Caco-2 (cell line): ENCODE measurements around the gene MT1HL1. TPM values are rescaled to one million over a fixed set of nuclear protein-coding genes. Genes with fewer than 3 reads are reported as not detected.

ENCODE experiments used
- BruUV-seq: library from RNA; stranded (reverse); fragments of 400-500 nt; replicated peaks from 2 replicates; lab custom pipeline; 2021; lab: Mats Ljungman, UMichigan
- CTCF ChIA-PET: fragments of 300-600 bp; sonication (Branson Sonifier 250); formaldehyde crosslinking; loops from one replicate; lab custom pipeline; 2022; ENCODE audit warnings: antibody characterized with exemption; lab: Charles Lee
- POLR2A ChIA-PET: fragments of 300-600 bp; sonication (Branson Sonifier 250); formaldehyde crosslinking; loops from one replicate; lab custom pipeline; 2022; ENCODE audit warnings: antibody characterized with exemption; lab: Charles Lee
- DNase-seq, 2 experiments: peaks; one replicate each; pipeline versions ENCODE4 v3.0.0 to v3.0.0-alpha.2; 2020 to 2022
- H3K27me3 ChIP-seq: replicated peaks from 2 replicates; pipeline ENCODE4 v1.6.0; 2011; ENCODE audit warnings: low read length; ENCODE audit not compliant: control insufficient read depth, insufficient read depth
- H3K36me3 ChIP-seq: 2 replicates; pipeline ENCODE4 v1.5.1; 2011; ENCODE audit warnings: low read length; ENCODE audit not compliant: control insufficient read depth, insufficient read depth
- H3K4me1 ChIP-seq: fragments of 250-450 bp; sonication (Bioruptor Pico); 2 replicates; pipeline ENCODE4 v1.5.1; 2020; ENCODE audit warnings: mild to moderate bottlenecking
- H3K4me3 ChIP-seq: 2 replicates; pipeline ENCODE4 v1.5.1; 2011; ENCODE audit warnings: low read depth, mild to moderate bottlenecking, control low read depth, low read length
- H3K9me3 ChIP-seq: fragments of 250-450 bp; sonication (Bioruptor Pico); 2 replicates; pipeline ENCODE4 v1.5.1; 2020; ENCODE audit warnings: mild to moderate bottlenecking, moderate library complexity
- H3K27ac Mint-ChIP-seq: one replicate; pipeline ENCODE4 v1.8.0; 2022; ENCODE audit warnings: mixed read lengths; ENCODE audit not compliant: unreplicated experiment
- H3K27me3 Mint-ChIP-seq: one replicate; pipeline ENCODE4 v1.8.0; 2022; ENCODE audit warnings: mixed read lengths; ENCODE audit not compliant: insufficient read depth, unreplicated experiment
- H3K36me3 Mint-ChIP-seq: one replicate; pipeline ENCODE4 v1.8.0; 2022; ENCODE audit warnings: mild to moderate bottlenecking, mixed read lengths; ENCODE audit not compliant: insufficient read depth, unreplicated experiment
- H3K4me1 Mint-ChIP-seq: one replicate; pipeline ENCODE4 v1.8.0; 2022; ENCODE audit warnings: low read depth, mixed read lengths; ENCODE audit not compliant: unreplicated experiment
- H3K4me3 Mint-ChIP-seq: one replicate; pipeline ENCODE4 v1.8.0; 2022; ENCODE audit warnings: mild to moderate bottlenecking, moderate library complexity, mixed read lengths; ENCODE audit not compliant: unreplicated experiment
- H3K9me3 Mint-ChIP-seq: one replicate; pipeline ENCODE4 v1.8.0; 2022; ENCODE audit warnings: mixed read lengths; ENCODE audit not compliant: unreplicated experiment
- intact Hi-C: fragments of 100-400 bp; cut with micrococcal nuclease; formaldehyde crosslinking; loops from one replicate; pipeline ENCODE4 v1.10.0; 2022; ENCODE audit not compliant: unreplicated experiment
- total RNA-seq: library from RNA; stranded (reverse); gene quantifications from 2 replicates; pipeline ENCODE4 v1.2.3, GENCODE V29; 2022
- TF ChIP-seq, protein P1 (sequence below), 2 experiments: fragments of 200-600 bp in 1 of 2; IDR thresholded peaks; 1 replicate in 1 of 2; 2 replicates in 1 of 2; pipeline versions ENCODE4 v1.5.1 to v1.8.0; 2011 to 2022; ENCODE audit warnings: antibody characterized with exemption in 1 of 2, control low read depth in 1 of 2, inconsistent platforms in 1 of 2, low read depth in 1 of 2, low read length in 1 of 2, mild to moderate bottlenecking in 1 of 2, moderate library complexity in 1 of 2; ENCODE audit not compliant: insufficient read depth in 1 of 2, severe bottlenecking in 1 of 2, unreplicated experiment in 1 of 2

Gene MT1HL1
- total RNA-seq, 1 experiment from 2014 or later = not detected

DNA sequence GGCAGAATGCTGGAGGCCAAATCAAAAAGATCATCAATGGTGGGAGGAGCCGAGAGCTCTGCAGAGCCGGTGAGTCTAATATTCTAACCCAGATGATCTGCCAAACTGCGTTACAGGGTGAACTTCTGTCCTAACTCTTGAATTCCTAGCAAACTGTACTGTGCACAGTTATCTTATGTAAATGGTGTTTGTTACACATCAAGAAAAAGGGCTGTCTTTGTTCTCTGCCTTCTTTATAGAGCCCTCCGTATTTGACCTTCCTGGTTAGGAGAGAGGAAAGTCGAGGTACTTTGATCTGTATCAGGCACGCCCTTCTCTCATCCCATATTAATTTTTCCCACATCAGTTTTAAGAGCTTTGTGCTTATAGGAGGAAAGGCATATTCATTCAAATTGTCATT lies 37.6 kb downstream of the MT1HL1 start:
- Histone ChIP-seq H3K4me1 (no peaks in the 10 kb centered on the region), H3K9me3 (no peaks in the 10 kb centered on the region), H3K27me3 (no peaks in the 10 kb centered on the region), H3K4me3 (no peak overlapping the region), H3K36me3 (no peaks in the 10 kb centered on the region)
- H3K4me1 Mint-ChIP-seq = no peaks in the 10 kb centered on the region
- TF ChIP-seq, protein P1, sequence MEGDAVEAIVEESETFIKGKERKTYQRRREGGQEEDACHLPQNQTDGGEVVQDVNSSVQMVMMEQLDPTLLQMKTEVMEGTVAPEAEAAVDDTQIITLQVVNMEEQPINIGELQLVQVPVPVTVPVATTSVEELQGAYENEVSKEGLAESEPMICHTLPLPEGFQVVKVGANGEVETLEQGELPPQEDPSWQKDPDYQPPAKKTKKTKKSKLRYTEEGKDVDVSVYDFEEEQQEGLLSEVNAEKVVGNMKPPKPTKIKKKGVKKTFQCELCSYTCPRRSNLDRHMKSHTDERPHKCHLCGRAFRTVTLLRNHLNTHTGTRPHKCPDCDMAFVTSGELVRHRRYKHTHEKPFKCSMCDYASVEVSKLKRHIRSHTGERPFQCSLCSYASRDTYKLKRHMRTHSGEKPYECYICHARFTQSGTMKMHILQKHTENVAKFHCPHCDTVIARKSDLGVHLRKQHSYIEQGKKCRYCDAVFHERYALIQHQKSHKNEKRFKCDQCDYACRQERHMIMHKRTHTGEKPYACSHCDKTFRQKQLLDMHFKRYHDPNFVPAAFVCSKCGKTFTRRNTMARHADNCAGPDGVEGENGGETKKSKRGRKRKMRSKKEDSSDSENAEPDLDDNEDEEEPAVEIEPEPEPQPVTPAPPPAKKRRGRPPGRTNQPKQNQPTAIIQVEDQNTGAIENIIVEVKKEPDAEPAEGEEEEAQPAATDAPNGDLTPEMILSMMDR (IDR thresholded peaks at IDR 0.05; ENCODE audit: insufficient read depth in 1 of 2, low read depth in 1 of 2, low read length in 1 of 2, severe bottlenecking in 1 of 2, unreplicated experiment in 1 of 2) = no peak
- intact Hi-C loops = no loop called here
- ChIA-PET CTCF (no interaction called here), POLR2A (no interaction called here)
- H3K36me3 Mint-ChIP-seq = no peaks in the 10 kb centered on the region
- H3K27me3 Mint-ChIP-seq = peaks cover 18% of the 10 kb centered on the region
- DNase-seq = no peak
- no peak overlapping the region for H3K4me3 Mint-ChIP-seq
- BruUV-seq = no TSS peak
- H3K9me3 Mint-ChIP-seq = no peaks in the 10 kb centered on the region
- no peak overlapping the region for H3K27ac Mint-ChIP-seq

DNA sequence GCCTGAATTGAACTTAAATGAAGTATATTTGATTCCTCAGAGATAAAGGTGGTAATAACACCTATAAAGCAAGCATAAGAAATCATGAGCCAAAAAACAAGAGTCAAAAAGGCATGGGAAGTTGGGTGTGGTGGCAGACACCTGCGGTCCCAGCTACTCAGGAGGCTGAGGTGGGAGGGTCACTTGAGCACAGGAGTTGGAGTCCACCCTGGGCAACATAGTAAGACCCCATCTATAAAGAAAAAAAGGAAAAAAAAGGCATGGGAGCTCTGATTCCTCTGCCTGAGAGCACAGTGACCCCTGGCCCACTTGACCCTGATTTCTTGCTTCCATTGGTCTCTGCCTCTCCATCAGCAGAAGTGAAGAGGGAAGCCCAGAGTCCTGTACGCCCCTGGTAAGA lies 40.3 kb downstream of the MT1HL1 start:
- POLR2A ChIA-PET = no interaction called here
- no peak overlapping the region for H3K4me3 ChIP-seq
- Mint-ChIP-seq H3K4me3 (no peak overlapping the region), H3K27me3 (peaks cover 26% of the 10 kb centered on the region), H3K27ac (no peak overlapping the region), H3K9me3 (peaks cover 3% of the 10 kb centered on the region), H3K4me1 (no peaks in the 10 kb centered on the region), H3K36me3 (no peaks in the 10 kb centered on the region)
- intact Hi-C loops = no loop called here
- no peaks in the 10 kb centered on the region for H3K4me1 ChIP-seq
- TF ChIP-seq, protein P1 (IDR thresholded peaks at IDR 0.05; ENCODE audit: insufficient read depth in 1 of 2, low read depth in 1 of 2, low read length in 1 of 2, severe bottlenecking in 1 of 2, unreplicated experiment in 1 of 2) = no peak
- H3K9me3 ChIP-seq = no peaks in the 10 kb centered on the region
- CTCF ChIA-PET = no interaction called here
- DNase-seq = no peak
- BruUV-seq = no TSS peak
- no peaks in the 10 kb centered on the region for H3K36me3 ChIP-seq
- no peaks in the 10 kb centered on the region for H3K27me3 ChIP-seq

DNA sequence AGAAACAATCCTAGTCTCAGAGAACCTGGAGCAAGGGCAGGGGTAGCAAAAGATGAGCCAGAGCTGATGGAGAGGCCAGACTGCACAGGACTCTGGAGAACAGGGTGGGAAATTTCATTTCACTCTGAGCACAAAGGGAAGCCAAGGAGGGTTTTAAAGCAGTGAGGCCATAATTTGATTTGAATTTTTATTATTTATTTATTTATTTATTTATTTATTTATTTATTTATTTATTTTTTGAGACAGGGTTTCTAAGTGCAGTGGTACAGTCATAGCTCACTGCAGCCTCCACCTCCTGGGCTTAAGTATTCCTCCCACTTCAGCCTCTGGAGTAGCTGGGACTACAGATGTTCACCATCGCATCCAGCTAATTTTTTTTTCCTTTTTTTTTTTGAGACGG lies 45.1 kb downstream of the MT1HL1 start:
- TF ChIP-seq, protein P1 (IDR thresholded peaks at IDR 0.05; ENCODE audit: insufficient read depth in 1 of 2, low read depth in 1 of 2, low read length in 1 of 2, severe bottlenecking in 1 of 2, unreplicated experiment in 1 of 2) = no peak
- POLR2A ChIA-PET = no interaction called here

More for the DNA sequence above, 45.1 kb downstream of the MT1HL1 start:
- intact Hi-C loops = no loop called here
- CTCF ChIA-PET = no interaction called here
- H3K27ac Mint-ChIP-seq = no peak overlapping the region
- Histone ChIP-seq H3K9me3 (no peaks in the 10 kb centered on the region), H3K4me3 (no peak overlapping the region), H3K27me3 (no peaks in the 10 kb centered on the region), H3K4me1 (no peaks in the 10 kb centered on the region), H3K36me3 (no peaks in the 10 kb centered on the region)
- no peak overlapping the region for H3K4me3 Mint-ChIP-seq
- no TSS peak for BruUV-seq
- H3K4me1 Mint-ChIP-seq = no peaks in the 10 kb centered on the region
- H3K27me3 Mint-ChIP-seq = peaks cover 19% of the 10 kb centered on the region
- no peaks in the 10 kb centered on the region for H3K36me3 Mint-ChIP-seq
- peaks cover 8% of the 10 kb centered on the region for H3K9me3 Mint-ChIP-seq
- no peak for DNase-seq
